Measurements from ENCODE around the gene PRTN3. TPM values are rescaled to one million over a fixed set of nuclear protein-coding genes. Genes with fewer than 3 reads are reported as not detected.

PRTN3 gene
- polyA plus RNA-seq, 1 donor (not counting 4 experiments of a cell fraction or from before 2014, with no cell fraction given) = not detected

- dilution Hi-C loops (cut with MboI; ENCODE audit: extremely low pct_ligation_motif_present, low sequenced_read_pairs) = no loop called here
- Histone ChIP-seq H3K27ac (ENCODE audit: control insufficient read depth, insufficient read depth, low read length) (no peak overlapping the region), H3K79me2 (ENCODE audit: control insufficient read depth, insufficient read depth, low read length) (no peaks in the 10 kb centered on the region), H4K20me1 (ENCODE audit: control insufficient read depth, extremely low read depth, insufficient read depth, low read length) (peaks cover 2% of the 10 kb centered on the region), H3K4me1 (ENCODE audit: control insufficient read depth, extremely low read depth, insufficient read depth, low read length) (peaks cover 6% of the 10 kb centered on the region), H3K9me3 (ENCODE audit: control insufficient read depth, low read depth, low read length) (no peaks in the 10 kb centered on the region), H3K4me3 (ENCODE audit: control insufficient read depth in 2 of 3, extremely low read depth in 1 of 3, insufficient read depth in 2 of 3, low read depth in 1 of 3, low read length in 3 of 3) (no peak overlapping the region), H3K9me1 (ENCODE audit: control insufficient read depth, extremely low read depth, insufficient read depth, low read length) (no peaks in the 10 kb centered on the region), H2AFZ (ENCODE audit: control insufficient read depth, low read length) (no peak overlapping the region), H3K36me3 (ENCODE audit: control insufficient read depth in 2 of 2, extremely low read depth in 1 of 2, insufficient read depth in 2 of 2, low read length in 2 of 2) (peaks cover 13 to 26% of the 10 kb centered on the region in 2 experiments), H3K9ac (ENCODE audit: control insufficient read depth, extremely low read depth, insufficient read depth, low read length) (no peak overlapping the region), H3K27me3 (ENCODE audit: control insufficient read depth, extremely low read depth, insufficient read depth, low read length) (no peaks in the 10 kb centered on the region), H3K4me2 (ENCODE audit: control insufficient read depth, extremely low read depth, insufficient read depth, low read depth, low read length) (no peak overlapping the region)
- no peak for DNase-seq (ENCODE audit: low read depth, low spot score)
- FAIRE-seq = no peak
- TF ChIP-seq EZH2 (IDR thresholded peaks at IDR 0.05; ENCODE audit: low read length) = no peak
- TF ChIP-seq CTCF (optimal IDR thresholded peaks at IDR 0.05 in 1 of 3, IDR thresholded peaks at IDR 0.05 in 1 of 3, conservative IDR thresholded peaks at IDR 0.05 in 1 of 3; ENCODE audit: extremely low read depth in 1 of 3, insufficient read depth in 2 of 3, low read length in 3 of 3) = no peak
Observed at GRCh38 chr19:879711-880438, 39.1 kb downstream of the PRTN3 start.

- no peak for TF ChIP-seq CTCF (optimal IDR thresholded peaks at IDR 0.05 in 1 of 3, IDR thresholded peaks at IDR 0.05 in 1 of 3, conservative IDR thresholded peaks at IDR 0.05 in 1 of 3; ENCODE audit: extremely low read depth in 1 of 3, insufficient read depth in 2 of 3, low read length in 3 of 3)
- no peak for TF ChIP-seq EZH2 (IDR thresholded peaks at IDR 0.05; ENCODE audit: low read length)
- Histone ChIP-seq H3K4me1 (ENCODE audit: control insufficient read depth, extremely low read depth, insufficient read depth, low read length) (peaks cover 6% of the 10 kb centered on the region), H4K20me1 (ENCODE audit: control insufficient read depth, extremely low read depth, insufficient read depth, low read length) (peaks cover 2% of the 10 kb centered on the region), H3K27me3 (ENCODE audit: control insufficient read depth, extremely low read depth, insufficient read depth, low read length) (no peaks in the 10 kb centered on the region), H3K27ac (ENCODE audit: control insufficient read depth, insufficient read depth, low read length) (no peak overlapping the region), H3K79me2 (ENCODE audit: control insufficient read depth, insufficient read depth, low read length) (no peaks in the 10 kb centered on the region), H2AFZ (ENCODE audit: control insufficient read depth, low read length) (no peak overlapping the region), H3K36me3 (ENCODE audit: control insufficient read depth in 2 of 2, extremely low read depth in 1 of 2, insufficient read depth in 2 of 2, low read length in 2 of 2) (peaks cover 10 to 19% of the 10 kb centered on the region in 2 experiments), H3K4me3 (ENCODE audit: control insufficient read depth in 2 of 3, extremely low read depth in 1 of 3, insufficient read depth in 2 of 3, low read depth in 1 of 3, low read length in 3 of 3) (no peak overlapping the region), H3K9me1 (ENCODE audit: control insufficient read depth, extremely low read depth, insufficient read depth, low read length) (no peaks in the 10 kb centered on the region), H3K9ac (ENCODE audit: control insufficient read depth, extremely low read depth, insufficient read depth, low read length) (no peak overlapping the region), H3K4me2 (ENCODE audit: control insufficient read depth, extremely low read depth, insufficient read depth, low read depth, low read length) (no peak overlapping the region), H3K9me3 (ENCODE audit: control insufficient read depth, low read depth, low read length) (no peaks in the 10 kb centered on the region)
- dilution Hi-C loops (cut with MboI; ENCODE audit: extremely low pct_ligation_motif_present, low sequenced_read_pairs) = no loop called here
- no peak for DNase-seq (ENCODE audit: low read depth, low spot score)
- FAIRE-seq = no peak
Observed at GRCh38 chr19:881385-882071, 40.7 kb downstream of the PRTN3 start.
